Ishikawa (cell line): ENCODE data around the gene UBALD2.

Experiments used
- EP300 ChIP-seq: IDR thresholded peaks from 2 replicates; pipeline ENCODE4 v1.6.1; 2012; ENCODE audit warnings: borderline replicate concordance
- FOXM1 ChIP-seq: IDR thresholded peaks from 2 replicates; pipeline ENCODE4 v1.6.1; 2012; ENCODE audit warnings: low read depth, borderline replicate concordance
- NFIC ChIP-seq: IDR thresholded peaks from 2 replicates; pipeline ENCODE4 v1.6.1; 2012
- TF ChIP-seq, protein P1 (sequence below): IDR thresholded peaks from 2 replicates; pipeline ENCODE4 v1.6.1; 2012

DNA sequence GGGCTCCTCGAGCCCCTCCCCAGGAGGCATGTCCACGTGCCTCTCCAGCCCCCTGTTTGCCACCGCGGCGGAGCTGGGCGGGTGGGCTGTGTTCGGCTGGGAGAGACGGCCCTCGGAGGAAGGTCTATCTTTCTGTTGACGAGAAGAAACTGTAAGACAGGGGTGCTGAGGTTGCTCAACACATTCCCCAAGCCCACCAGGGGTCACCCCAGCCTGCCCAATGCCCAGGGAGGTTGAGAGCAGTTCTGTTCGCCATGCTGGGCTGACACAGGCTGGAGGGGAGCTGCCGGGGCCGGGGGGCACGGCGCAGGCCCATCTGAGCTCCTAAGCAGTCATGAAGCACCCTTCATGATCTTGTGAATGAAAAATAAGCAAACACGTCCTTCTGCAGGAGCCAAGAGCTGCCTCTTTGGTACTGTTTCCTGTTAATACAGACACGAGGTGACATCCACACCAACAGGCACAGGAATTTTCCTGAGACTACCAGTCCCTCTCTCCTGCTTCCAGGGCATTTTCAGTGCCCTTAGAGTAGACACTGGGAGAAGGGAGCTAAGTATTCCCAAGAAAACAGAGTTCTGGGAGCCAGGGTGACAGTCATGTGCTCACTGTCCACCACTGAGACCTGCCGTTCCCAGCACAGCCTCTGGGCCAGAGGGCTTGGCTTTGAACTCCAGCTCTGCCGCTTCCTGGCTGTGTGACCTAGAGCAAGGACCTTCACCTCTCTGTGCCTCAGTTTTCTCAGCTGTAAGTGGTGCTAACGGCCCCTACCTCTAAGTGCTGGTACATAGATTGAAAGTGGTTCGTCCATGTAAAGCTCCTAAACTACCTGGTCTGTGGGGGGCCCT, 9.2 kb downstream of the UBALD2 start:
- TF ChIP-seq EP300 (no peak), NFIC (no peak), FOXM1 (no peak)
- TF ChIP-seq, protein P1, sequence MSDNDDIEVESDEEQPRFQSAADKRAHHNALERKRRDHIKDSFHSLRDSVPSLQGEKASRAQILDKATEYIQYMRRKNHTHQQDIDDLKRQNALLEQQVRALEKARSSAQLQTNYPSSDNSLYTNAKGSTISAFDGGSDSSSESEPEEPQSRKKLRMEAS, result no peak
